ENCODE measurements around the gene TOR1AIP2.
A peak's percentile ranks its signal among the peaks of the same experiment; 100 is the strongest.

GRCh38 chr1:179881642-179882252 is 4.1 kb upstream of the TOR1AIP2 start:
- TF ChIP-seq POLR2A (IDR thresholded peaks at IDR 0.05; ENCODE audit: low read depth, low read length) (peak; percentile 56; the same call in 1 of the 2 replicates), SPI1 (IDR thresholded peaks at IDR 0.05; ENCODE audit: low read depth, low read length) (no peak), TAF1 (IDR thresholded peaks at IDR 0.05; ENCODE audit: low read depth, low read length) (no peak), POLR2AphosphoS5 (IDR thresholded peaks at IDR 0.05; ENCODE audit: low read depth, low read length) (peak; percentile 62), POU2F2 (IDR thresholded peaks at IDR 0.05; ENCODE audit: low read depth, low read length) (no peak), PAX5 (IDR thresholded peaks at IDR 0.05; ENCODE audit: insufficient read depth, low read length, severe bottlenecking) (no peak)

Data from GM12891 (cell line).